AG04449 (cell line): ENCODE results near the gene SYTL2.

Source experiments
- CTCF ChIA-PET: fragments of 350-600 bp; formaldehyde crosslinking; extraction: SDS; loops from one replicate; lab custom pipeline; 2021; ENCODE audit warnings: antibody characterized with exemption; lab: Yijun Ruan, JAX
- POLR2A ChIA-PET: fragments of 400-600, 350-600 bp; formaldehyde crosslinking; extraction: SDS; loops from one replicate; lab custom pipeline; 2020; ENCODE audit warnings: antibody characterized with exemption, inconsistent platforms; lab: Yijun Ruan, JAX
- DNase-seq: peaks from one replicate; pipeline ENCODE4 v3.0.0-alpha.2; 2010; ENCODE audit warnings: low read depth, low spot score
- H3K4me3 ChIP-seq: 2 replicates; pipeline ENCODE4 v1.5.1; 2011; ENCODE audit warnings: low read depth, mild to moderate bottlenecking, control low read depth, low read length
- TF ChIP-seq, protein P1 (sequence below): IDR thresholded peaks from one replicate; pipeline ENCODE4 v1.5.1; 2011; ENCODE audit warnings: mild to moderate bottlenecking, moderate library complexity, low read length, control low read depth, inconsistent platforms; ENCODE audit not compliant: insufficient read depth; ENCODE audit errors: missing control alignments

Gene SYTL2

DNA sequence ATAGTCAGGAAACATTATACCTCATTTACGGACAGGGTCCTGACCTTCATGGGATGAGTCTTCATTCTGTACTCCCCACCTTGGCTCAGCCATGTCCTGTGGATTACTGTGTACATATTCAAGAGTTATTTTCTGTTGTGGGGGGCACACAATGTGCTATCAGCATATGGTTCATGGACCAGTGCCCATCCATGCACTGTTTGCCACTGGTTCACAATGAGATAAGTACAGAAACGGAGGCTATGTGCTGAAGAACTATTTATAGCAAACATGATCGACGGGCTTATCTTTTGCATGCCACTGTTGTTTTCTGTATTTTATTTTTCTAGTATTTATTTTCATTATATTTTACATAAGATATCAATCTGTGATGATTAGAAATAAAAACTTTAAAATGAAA is 68.6 kb downstream of the SYTL2 start:
- no peak overlapping the region for H3K4me3 ChIP-seq
- ChIA-PET CTCF (no interaction called here), POLR2A (no interaction called here)
- TF ChIP-seq, protein P1, sequence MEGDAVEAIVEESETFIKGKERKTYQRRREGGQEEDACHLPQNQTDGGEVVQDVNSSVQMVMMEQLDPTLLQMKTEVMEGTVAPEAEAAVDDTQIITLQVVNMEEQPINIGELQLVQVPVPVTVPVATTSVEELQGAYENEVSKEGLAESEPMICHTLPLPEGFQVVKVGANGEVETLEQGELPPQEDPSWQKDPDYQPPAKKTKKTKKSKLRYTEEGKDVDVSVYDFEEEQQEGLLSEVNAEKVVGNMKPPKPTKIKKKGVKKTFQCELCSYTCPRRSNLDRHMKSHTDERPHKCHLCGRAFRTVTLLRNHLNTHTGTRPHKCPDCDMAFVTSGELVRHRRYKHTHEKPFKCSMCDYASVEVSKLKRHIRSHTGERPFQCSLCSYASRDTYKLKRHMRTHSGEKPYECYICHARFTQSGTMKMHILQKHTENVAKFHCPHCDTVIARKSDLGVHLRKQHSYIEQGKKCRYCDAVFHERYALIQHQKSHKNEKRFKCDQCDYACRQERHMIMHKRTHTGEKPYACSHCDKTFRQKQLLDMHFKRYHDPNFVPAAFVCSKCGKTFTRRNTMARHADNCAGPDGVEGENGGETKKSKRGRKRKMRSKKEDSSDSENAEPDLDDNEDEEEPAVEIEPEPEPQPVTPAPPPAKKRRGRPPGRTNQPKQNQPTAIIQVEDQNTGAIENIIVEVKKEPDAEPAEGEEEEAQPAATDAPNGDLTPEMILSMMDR = no peak
- no peak for DNase-seq

DNA sequence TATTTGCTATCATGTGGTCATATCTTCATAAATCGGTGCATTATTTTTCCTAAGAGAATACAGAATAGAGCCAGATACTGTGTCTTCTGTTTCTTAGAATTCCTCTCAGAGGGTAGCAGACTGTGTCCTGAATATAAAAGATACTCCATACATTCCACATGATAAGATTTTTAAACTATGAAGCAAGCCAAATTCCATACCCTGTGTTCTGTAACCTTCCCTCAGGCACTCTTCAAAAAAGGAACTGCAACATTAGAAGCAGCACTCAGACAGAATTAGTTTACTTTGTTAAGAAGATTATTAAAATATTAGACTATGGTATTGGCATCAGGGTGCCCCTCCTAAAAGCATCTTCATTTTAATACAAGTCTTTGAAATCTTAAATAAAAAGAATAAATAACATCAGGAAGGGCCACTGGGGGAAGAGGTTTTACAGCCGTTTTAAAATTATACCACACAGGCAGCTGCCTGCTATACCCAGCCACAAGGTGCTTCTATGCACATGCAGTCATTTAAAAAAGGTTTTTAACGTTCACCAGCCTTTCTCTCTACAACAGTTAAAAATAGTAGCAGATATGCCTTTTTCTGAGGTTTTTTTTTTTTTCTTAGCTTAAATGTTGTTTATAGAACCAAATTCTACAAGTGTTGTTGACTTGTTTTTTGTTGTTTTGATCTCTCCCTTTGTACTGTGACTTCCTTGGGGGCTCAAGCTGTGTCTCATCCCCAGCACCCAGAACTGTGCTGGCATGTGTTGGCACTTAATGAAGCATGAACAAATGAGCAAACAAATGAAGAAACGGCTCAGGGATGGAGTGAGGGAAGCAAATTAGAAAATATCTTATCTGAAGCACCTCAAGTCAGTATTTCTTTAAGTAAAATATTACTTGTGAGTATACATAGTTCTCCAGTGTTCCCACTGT is 70.2 kb downstream of the SYTL2 start:
- ChIA-PET CTCF (no interaction called here), POLR2A (interaction anchor here (0.6 kb wide), 1 partner anchor 25 kb away, joined by 3 read pairs; no protein-coding TSS in a partner anchor)
- TF ChIP-seq, protein P1 = no peak
- DNase-seq = no peak
- no peak overlapping the region for H3K4me3 ChIP-seq

DNA sequence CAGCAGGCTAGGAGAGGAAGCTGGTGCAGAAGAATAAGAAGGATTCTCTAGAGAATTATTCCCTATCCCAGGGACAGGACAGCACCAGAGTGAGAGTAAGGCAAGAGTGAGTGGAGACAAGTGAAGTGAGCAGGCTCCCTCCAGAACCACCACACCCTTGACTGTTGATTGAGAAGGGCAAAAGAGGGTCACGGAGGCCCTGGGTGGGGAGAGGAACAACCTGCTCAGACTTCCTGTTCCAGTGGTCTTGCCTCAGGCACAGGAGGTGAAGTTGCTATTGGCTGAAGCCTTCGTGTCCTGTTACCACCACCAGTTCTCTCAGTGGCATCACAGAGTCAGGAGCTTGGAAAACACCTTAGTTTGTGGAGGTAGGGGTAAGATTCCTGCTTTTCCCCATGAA is 73.2 kb downstream of the SYTL2 start:
- H3K4me3 ChIP-seq = no peak overlapping the region
- TF ChIP-seq, protein P1 = no peak
- no peak for DNase-seq
- CTCF ChIA-PET = no interaction called here
- POLR2A ChIA-PET = no interaction called here

DNA sequence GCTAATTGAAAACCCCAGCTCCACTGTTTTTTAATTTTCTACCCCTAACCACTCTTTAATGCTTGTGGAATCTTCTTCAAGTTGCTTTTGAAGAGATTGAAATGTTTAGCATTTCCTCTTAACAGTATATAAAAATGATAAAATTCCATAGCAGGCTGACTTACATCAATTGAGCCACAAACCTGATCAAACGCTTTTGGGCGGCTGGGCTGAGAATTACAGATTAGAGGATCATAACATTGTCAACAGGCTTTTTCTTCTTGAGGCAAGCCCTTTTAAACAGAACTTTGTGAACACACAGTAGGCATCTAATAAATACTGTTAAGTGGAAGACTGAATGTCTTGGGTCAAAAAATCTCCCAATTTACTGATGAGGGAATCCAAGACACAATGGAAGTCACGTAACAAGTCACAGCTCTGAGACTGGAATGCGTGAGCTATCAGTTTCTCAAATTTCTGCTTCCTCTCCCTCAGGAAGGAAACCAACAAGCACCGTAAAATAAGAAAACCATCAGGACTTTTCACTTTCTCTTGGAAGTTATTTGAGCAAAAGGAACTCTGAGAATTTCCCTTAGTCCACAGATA is 75.0 kb downstream of the SYTL2 start:
- DNase-seq = no peak
- no peak overlapping the region for H3K4me3 ChIP-seq
- TF ChIP-seq, protein P1 = no peak
- CTCF ChIA-PET = interaction anchor here (1.2 kb wide), 1 partner anchor 10 kb away, joined by 3 read pairs; no protein-coding TSS in a partner anchor
- POLR2A ChIA-PET = no interaction called here

DNA sequence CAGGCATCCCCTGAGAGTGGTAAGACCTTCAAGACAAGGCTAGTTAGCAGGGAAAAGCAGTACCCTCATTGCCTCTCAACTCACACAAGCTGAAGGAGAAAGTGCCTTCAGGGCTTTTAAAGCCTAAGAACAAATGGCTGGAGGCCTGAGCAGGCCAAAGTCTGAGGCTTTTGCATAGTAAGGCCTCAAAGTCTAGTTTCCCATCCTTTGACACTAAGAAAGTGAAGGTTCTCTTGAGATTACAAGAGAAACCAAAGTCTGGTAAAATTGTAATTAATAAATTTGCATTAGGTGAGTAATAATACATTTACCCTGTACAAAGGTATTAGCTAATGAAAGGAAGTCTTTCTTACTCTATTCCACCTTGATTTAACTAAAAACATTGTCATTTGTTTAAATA is 78.0 kb downstream of the SYTL2 start:
- DNase-seq = no peak
- TF ChIP-seq, protein P1 = no peak
- CTCF ChIA-PET = no interaction called here
- POLR2A ChIA-PET = no interaction called here
- H3K4me3 ChIP-seq = no peak overlapping the region

DNA sequence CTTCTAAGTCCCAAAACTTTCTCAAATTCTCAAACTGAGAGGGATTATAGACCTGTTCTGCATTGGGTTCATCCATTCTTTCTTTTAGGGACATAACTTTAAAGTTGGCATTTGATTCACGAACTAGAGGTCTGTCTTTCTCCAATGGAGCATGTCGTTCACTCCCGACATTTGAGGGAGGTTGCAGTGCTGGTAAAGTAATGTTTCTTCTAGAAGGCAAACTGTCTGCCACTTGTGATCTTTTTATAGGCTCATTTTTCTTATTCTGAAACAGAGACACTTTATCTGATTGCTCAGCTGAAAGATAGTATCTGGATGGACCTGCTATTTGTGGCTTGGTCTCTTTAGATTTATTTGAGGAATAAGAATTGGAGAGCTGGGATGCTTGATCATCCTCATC is 84.6 kb downstream of the SYTL2 start:
- CTCF ChIA-PET = interaction anchor here (1.2 kb wide), 1 partner anchor 9 kb away, joined by 5 read pairs; no protein-coding TSS in a partner anchor
- POLR2A ChIA-PET = no interaction called here

More for the DNA sequence above, 84.6 kb downstream of the SYTL2 start:
- DNase-seq = no peak
- TF ChIP-seq, protein P1 = no peak
- H3K4me3 ChIP-seq = no peak overlapping the region
